HG03460 (cell line): Measurements from ENCODE around the gene AFP.

Experiments
- ATAC-seq: cut with Tn5 transposase; IDR thresholded peaks from one replicate; pipeline ENCODE4 v1.9.1; 2021; ENCODE audit not compliant: unreplicated experiment

AFP gene

GRCh38 chr4:73437558-73437956 lies 1.5 kb downstream of the AFP start:
- no peak for ATAC-seq

DNA sequence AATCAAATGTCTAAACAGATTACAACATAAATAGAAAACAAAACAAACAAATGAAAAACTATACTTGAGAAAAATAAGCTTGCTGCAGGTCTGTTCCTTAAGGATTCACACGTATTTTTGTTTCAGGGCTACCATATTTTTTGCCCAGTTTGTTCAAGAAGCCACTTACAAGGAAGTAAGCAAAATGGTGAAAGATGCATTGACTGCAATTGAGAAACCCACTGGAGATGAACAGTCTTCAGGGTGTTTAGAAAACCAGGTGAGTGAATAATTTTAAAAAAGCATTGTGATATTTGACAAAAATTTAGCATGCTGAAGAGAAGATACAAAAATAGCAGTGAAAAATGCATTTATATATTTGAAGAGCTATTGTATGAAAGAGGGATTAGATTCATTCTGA lies 2.0 kb downstream of the AFP start:
- ATAC-seq, result no peak

- no peak for ATAC-seq
These were observed 2.7 kb downstream of the AFP start for GRCh38 chr4:73438582-73439215.

DNA sequence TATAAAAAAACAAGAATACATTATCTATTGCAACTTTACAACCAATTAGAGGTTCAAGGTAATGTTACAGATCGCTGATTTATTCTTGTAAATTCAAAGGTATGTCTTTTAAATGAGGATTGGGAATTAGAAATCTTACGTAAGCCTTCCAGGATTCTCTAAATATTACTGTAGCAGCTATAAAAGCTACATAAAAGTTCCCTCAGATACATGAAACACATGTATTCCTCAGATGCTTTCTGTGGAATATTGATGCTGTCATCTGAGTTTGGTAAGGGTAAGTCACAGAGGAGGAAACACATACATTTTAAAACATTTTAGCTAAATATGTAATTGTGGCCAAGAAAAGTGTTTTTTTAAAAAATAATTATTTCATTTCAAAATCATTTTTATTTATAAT lies 3.4 kb downstream of the AFP start:
- ATAC-seq, result no peak

GRCh38 chr4:73439991-73440390 lies 4.0 kb downstream of the AFP start:
- no peak for ATAC-seq

GRCh38 chr4:73440653-73441052 lies 4.6 kb downstream of the AFP start:
- no peak for ATAC-seq

GRCh38 chr4:73442275-73442674 lies 6.3 kb downstream of the AFP start:
- ATAC-seq, result no peak

DNA sequence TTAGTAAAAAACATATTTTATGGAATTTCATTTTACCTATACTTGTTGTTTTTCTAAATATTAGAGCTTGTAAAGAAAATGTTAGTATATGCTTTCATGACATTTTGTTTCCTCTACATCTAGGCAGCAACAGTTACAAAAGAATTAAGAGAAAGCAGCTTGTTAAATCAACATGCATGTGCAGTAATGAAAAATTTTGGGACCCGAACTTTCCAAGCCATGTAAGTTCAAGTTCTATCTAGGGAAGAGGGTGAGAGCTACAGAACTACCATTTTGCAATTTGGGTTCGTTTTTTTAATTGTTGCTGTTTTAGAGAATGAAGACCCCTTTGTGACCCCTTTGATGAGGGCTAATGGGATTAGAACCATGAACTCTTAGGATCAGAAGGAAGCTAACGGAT lies 7.2 kb downstream of the AFP start:
- ATAC-seq, result no peak

DNA sequence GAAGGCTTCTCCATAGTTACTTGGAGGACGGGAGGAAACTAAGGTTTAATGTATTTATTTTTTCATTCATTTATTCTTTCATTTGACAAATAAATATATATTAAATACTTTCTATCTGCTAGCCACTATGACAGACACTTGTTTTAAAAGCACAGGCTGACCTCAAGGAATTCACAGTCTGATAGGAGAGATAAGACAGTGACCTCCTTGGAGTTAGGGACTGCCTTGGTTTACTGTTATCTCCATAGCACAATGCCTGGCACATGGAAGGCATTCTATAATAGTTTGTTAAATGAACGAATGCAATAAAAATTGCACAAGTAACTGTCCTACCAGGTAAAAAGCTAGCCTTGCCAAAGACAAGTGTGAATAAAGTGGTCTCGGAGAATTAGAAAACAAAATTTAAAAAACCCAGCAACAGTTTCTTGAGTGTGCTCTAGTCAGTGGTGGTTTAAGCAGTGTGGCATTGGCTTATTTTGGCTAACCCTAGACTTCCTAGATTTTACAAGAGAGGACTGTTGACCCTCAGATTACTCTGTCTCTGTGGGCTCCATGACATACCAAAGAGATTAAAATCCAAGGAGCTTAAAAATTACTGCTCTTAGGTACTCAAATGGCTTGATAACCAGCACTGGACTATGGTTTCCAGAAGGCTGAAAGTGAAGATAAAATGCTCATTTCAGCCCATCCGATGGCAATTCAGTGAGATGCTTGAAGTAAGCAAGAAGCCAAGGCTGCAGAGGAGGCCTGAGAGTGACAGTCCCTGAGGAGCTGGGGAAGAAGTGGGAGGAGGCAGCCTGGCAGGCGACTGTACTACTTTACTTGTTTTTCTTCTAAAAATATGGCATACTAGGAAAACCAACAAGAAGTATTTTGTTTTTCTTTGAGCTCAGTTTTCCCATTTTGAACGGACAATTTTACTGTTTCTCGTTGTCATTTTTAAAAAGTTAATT lies 9.6 kb downstream of the AFP start:
- ATAC-seq, result no peak

GRCh38 chr4:73446336-73446938 lies 10.4 kb downstream of the AFP start:
- peak; percentile 98 for ATAC-seq

DNA sequence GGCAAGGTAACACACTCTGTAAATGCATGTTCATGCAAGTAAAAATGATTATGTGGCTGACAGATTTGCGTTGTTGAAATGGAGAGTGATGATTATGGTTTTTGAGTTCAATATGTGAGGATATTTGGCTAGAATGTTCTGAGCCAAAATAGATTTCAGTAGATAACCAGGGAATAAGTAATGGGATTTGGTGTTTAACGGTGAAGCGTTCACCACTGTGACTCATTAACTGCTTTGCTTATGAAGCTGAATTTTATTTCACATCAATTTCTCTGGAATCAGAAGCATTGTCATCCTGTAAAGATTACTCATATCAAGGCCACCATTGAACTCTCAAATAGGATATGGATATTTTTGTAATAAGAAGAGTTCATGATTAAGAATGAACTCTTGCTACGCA lies 11.7 kb downstream of the AFP start:
- ATAC-seq, result no peak

- ATAC-seq, result no peak
These were observed 12.6 kb downstream of the AFP start for GRCh38 chr4:73448448-73449203.

- no peak for ATAC-seq
These were observed 14.5 kb downstream of the AFP start for GRCh38 chr4:73450398-73451004.

- no peak for ATAC-seq
These were observed 15.4 kb downstream of the AFP start for GRCh38 chr4:73451404-73451803.

DNA sequence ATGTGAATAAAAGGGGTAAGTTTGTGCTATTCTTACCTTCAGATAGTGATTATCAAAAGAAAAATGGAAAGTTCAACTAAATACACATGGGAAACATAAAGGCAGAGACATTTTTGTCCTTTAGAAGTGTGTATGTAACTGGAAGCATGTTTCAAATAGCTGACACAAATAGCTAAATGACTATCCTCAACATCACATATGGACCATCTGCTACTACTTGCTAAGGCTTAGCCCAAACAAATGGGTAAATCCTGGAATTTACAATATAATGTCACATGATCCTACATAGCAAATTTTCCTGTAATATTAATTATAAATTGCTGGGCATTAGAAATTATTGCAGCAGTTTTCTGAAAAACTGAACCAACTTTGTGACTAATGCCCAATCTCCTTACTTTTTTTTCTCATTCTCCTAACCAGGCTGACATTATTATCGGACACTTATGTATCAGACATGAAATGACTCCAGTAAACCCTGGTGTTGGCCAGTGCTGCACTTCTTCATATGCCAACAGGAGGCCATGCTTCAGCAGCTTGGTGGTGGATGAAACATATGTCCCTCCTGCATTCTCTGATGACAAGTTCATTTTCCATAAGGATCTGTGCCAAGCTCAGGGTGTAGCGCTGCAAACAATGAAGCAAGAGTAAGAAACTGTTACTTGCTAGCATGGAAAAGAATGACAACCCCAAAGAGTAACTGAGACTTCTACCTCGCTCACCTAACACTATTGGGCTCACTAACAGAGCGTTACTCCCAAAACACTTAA lies 16.1 kb downstream of the AFP start:
- ATAC-seq, result no peak

DNA sequence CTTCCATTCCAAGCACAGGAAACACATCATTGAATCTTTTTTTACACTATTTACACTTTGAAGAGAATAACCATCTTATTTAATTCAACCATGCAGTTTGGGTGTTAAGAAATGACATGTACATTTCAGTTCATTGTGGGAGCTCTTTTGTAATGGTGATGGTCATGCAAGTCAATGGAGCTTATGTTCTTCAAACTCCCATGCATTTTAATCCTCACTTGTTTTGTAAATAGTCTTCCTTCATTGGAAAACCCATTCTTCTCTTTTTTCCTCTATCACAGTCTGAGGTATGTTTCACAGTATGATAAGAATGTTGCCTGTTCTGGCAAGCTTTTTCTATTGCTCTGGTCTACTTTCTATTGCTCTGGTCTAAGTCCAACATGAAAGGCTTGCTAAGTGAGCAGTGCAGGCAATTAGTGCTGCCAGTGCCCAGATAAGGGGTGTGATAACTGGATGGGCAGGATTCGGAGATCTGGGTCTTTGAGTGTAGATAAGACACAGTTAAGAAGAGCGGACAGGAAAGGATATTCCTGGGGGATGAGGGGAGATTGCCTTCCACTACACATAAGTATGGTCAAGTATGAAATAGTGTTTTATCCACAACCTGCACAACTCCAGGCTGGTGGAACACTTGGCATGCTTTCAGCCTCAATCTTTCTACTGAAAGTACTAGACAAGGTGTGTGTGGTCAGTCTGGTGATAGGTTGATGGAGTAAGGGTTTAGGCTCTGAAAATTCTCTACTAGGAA lies 17.1 kb downstream of the AFP start:
- no peak for ATAC-seq

DNA sequence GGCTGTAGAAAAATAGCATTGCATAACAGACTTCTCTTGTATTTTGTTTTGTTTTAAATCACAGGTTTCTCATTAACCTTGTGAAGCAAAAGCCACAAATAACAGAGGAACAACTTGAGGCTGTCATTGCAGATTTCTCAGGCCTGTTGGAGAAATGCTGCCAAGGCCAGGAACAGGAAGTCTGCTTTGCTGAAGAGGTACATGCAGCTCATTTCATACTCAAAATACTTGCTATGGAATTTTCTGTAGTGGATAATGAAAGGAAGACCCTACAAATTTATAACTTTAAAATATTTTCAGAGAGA lies 17.6 kb downstream of the AFP start:
- no peak for ATAC-seq

DNA sequence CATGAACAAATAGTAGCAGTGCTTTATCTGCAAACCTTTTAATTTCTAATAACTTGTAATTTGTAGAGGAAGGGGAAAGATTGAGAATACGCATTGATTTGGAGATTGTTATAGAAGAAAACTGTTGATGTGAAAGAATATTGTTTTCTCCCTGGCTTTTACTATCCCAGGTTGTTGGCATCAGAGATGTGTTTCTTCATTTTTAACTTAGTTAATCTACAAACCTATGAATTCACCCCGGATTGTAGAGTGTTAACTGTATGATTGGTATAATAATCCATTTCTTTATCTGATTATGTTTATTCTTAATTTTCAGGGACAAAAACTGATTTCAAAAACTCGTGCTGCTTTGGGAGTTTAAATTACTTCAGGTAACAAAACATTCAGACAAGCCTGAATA lies 18.9 kb downstream of the AFP start:
- ATAC-seq, result no peak

DNA sequence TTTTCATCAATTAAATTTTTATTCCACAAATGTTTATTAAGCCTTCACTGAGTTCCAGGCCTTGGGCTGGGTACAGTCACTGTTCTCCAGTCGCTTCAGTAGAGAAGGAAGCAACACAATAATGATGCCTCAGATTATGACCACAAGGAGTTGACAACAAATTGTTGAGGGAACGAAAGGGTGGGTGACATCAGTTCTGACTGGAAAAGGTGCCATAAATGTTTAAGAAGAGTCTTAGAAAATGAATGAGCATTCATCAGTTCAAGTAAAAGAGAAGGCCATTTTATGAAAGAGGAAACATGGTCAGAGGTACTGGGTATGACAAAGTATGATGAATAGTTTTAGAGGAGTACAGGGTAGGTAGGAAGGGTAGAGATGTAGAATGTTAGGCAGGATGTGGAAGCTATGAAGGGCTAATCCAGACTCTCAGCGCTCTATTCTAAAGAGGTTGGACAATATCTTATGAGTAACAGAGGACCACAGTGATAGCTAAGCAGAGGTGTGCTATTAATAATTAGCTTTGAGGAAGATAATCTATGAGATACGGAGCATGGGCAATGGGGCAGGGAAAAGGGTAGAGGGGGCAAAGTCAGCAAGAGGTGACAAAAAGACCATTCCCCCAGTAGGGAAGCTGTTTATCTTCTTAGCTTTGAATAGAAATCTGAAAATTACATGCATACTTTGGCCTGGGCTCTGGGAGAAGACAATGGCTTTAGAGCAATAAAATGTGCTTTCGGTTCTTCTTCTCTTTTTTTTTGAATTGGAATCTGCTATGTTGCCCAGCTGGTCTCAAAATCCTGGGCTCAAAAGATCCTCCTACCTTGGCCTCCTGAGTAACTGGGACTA lies 20.4 kb downstream of the AFP start:
- ATAC-seq, result no peak
